DMS153 (cell line): Measurements from ENCODE around the gene GBX2.
A peak's percentile ranks its signal among the peaks of the same experiment; 100 is the strongest.

ENCODE experiments used
- DNase-seq: peaks from one replicate; lab custom pipeline; 2025; lab: John Stamatoyannopoulos, UW

GBX2 gene

DNA sequence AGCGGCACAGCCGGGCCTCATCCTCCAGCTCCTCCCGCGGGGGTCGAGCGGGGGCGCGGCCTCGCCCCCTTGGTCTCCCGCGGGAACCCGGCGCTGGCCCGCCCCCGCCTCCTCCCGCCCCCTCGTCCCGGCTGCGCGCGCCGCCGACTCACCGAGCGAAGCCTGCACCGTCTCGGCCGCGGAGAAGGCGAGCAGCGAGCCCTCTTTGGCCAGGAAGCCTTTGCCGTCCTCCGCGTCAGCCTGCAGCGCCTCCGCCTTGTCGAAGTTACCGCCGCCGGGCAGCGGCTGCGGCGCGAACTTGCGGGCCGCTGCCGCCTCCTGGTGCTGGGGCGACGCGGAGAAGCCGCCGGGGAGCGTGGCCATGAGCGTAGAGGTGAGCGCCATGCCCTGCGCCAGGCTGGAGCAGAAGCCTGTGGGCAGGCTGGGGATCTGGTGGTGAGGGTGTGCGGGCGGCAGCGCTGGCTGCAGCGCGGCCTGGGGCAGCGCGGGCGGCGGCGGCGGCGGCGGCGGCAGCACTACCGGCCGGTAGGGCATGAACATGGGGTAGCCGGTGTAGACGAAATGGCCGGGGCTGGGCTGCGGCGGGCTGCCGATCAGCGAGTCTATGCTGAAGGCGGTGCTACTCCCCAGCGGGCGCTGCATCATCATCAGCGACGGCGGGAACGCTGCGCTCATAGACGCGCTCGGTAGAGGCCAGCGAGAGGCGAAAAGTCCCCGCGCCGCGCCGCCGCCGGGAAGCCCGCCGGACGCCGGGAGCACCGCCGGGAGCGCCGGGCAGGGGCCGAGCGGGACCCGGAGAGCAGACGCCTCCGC, 683 bp downstream of the GBX2 start:
- DNase-seq, result peak; percentile 16

DNA sequence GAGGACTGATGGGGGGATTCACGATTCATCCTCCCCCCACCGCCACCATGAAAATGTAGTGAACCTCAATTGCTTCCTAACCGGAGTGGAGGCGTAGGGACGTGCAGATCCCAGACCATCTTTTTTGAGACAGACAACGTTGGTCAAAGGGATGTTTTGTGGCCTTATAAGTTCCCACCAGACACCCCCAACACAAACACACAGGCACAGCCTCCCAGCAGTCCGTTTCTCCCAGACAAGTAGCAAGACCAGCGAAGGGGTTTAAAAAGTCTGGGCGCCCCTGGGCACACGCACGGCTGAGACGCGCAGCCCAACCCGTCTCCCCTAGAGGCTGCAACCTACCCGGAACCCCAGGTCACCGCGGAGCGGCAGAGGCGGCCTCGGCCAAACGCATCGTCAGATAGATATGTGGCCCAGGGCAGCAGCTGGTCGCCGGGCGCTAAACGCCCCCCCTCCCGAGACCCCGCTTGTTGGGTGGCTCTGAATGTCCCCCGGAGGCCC, 1.3 kb downstream of the GBX2 start:
- DNase-seq, result no peak

DNA sequence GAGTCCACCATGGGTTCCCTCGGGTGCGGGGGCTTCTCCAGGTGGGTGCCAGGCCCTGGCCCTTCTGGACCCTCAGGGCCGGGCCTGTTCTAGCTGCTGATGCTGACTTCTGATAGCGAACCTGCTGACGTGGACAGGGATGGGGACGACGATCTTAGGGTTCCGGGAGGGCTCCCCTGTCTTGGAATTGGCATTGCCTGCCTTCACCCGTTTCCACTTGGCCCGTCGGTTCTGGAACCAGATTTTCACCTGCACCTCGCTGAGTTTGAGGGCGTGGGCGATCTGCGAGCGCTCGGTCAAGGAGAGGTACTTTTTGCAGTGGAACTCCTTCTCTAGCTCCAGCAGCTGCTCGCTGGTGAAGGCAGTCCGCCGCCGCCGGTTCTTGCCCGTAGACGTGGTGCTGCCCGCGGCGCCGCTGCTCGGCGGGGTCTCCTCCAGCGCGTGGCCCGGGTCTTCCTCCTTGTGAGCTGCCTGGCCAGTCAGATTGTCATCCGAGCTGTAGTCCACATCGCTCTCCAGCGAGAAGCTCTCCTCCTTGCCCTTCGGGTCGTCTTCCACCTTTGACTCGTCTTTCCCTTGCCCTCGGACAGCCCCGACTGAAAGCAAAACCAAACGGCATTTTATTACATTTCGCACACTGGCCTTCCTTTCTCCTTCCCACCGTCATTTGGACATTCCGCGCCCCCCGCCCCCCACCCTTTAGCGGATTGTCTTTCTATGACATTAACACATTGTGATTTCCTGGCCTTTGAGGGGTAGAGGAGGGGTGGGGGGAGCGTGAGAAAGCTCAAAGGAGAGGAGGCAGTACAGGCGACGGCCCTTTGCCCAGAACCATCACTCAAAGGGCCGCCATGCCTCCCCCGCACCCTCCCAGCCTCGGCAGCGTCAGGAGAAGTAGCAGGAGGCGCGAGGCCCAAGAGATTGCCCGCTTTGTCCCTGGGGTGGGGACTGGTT, 2.1 kb downstream of the GBX2 start:
- DNase-seq, result no peak

DNA sequence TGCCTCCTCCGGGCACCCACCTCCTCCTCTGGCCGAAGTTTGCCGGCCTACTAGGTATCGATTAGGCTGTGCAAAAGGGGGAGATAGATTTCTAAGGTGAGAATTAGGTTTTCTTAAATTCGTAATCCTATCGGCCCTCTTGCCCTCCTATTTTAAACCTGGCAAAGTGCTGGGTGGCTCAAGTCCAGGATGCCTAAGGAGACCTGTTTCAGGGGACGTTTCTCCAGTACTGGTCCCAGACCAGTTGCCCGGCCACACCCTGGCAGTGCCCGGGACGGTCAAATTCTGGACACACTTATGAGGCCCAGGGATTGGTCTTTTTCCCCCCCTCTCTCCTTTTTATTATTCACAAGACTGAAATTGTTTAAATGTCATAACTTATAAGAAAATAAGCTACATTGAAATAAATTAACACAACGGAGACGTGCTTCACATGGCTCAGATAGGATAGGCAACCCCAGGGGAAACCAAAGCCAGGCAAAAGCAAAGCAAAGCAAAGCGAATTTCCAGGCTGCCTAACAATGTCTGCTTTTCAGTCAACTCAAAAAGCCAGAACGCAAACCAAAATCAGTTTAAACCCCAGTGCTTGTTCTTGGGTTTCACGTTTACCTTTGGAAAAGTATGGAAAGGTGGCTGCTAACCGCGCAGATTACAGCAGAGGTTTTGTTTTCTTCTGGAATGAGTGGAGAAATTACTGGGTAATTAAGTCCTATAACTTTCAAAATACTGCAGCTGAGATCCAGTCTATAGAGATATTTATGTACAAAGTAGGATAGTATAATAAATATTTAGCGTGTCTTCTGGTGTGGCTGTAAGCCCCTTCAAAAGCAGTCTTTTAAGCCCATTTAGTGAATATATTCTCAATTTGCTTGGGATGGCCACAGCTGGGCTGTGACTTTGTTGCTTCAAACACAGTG, 3.0 kb downstream of the GBX2 start:
- DNase-seq, result no peak

DNA sequence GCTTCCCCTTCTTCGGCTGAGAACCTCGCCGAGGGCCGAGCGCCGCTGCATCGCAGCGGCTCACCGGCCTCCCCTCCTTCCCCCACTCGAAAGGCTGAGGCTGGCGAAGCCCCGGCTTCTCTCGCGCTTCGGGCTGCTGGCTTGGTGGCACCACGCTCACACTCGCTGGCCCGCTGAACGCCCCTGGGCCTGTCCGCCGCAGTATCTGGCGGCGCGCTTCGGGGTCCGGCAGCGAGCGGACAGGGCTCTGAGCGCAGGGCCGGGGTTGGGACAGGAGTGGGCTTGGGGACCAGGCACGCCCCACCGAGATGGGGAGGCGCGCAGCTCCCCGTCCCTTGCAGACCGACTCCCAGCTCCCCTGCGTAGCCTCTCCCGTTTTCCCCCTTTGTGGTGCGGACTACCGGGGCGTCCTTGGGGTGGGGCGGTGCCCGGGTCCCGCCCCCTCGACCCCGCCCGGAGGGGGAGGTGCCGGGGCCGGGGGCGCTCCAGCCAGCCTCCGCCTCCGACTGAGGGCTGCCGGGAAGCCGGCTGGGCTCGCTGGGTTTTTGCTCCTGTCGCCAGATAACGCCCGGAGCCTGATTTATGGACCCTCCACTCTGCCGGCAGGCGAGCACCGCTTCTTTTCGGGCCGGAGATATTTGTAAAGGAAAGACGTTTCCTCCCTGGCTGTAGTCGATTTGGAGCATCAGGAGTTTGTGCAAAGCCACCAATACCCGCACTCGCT, 3.8 kb downstream of the GBX2 start:
- DNase-seq, result no peak

DNA sequence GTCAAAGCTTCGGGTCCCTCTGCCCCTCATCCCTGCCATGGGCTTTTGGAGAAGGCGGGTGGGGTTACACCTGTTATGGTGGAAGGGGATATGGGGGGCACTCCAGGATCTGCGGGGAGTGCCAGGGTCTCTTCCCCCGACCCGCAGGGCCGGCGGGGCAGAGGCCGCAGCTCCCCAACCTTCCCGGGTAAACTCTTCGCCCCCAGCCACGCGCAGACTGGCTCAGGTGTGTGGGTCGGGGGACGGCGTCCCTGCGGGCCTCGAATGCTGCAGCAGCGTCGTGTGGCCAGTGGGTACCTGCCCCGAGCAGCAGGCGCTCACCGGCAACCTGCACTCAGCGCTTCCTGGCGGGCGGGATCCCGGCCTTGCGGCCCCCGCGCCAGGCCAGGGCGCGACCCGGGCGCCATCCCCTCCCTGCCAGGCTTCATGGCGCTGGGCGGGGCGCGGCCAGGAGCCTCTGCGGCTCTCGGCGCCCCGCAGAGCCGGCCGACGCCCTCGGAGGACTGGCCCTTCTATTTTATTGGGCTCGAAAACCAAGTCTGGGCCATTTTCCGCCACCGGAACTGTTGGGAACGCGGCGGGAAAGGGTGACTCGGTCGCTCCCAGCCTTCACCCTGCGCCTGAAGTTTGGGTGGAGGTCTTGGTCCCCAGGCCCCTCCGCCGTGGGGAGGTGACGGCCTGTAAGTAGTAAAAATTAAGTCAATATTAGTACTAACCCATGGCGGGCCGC, 4.5 kb downstream of the GBX2 start:
- no peak for DNase-seq

DNA sequence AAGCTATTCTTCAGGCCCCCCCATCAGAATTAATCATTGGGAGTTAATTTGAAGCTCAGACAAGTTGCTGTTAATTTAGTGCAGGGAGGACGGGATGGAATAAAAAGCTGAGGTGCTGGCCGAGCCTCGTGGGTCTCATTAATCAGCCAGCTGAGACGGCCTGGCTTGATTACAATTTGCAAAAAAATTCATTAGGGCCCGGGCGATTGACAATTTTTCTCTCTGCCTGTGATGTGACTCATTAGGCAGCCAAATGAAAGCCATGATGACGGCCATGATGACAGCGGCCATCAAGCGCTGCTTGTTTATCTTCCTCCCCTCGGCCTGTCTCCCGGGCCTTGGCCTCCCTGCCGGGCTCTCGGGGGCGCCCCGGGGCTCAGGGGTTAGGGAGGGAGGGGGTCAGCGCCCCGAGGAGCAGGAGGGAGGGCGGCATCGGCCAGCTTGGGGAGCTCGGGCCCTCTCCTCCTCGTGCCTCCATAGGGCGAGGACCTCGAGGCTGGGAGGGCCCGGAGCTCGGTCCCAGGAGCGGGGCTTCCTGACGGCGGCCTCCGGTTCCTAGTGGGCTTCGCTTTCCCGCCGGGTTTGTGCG, 5.2 kb downstream of the GBX2 start:
- DNase-seq, result no peak

DNA sequence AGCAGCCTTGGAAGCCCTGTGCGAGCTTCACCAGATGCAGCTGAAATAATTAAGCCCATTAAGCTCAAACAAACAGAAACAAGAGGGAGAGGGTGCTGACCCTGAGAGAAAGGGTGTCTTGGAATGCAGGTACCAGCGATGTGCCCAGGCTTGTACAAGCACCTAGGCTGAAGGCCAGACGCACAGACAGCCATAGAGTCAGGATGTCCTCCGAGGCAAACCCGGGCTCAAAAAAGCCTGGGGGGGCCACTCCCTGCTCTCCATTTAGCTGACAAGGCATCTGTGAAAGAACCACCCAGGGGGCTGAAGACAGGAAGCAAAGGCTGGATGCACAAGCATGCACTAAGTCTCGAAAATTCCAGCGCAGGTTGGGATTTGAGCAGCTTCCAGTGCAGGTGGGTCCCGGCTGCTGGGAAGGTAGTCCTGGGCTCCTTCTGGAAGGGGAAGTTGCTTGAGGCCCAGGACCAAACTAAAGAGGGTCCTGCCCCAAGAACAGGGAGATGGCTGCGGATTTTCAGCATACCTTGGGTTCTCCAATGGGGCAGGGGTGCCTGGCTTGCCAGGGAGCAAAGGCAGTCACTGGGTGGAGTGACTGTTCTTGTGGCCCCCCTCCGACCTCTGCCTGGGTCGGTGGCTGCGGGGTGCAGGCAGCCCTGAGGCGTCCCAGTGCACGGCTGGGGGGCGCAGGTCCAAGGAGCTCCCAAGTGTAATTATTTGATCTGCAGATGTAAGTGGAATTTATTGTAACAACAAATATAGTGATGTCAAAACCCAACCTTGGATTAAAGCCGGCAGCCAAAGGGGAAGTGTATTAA, 5.9 kb downstream of the GBX2 start:
- no peak for DNase-seq

DNA sequence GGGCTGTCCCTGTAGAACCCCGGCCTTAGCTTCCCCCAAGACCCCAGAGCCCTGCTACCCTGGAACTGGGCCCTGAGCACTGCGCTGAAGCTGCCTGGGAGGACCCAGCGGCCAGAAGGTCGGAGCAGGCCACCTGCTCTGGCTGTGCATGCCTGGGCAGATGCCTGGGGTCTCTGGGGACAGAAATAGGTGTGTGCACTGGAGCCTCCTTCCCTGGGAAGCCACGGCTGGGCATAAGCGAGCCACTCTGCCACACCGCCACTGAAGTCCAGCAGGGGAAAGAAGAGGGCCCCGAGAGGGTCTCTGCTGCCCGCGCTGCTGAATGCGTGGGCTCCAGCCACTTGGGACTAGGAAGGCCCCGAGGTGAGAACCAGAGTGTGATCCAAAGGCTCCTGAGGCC, 6.7 kb downstream of the GBX2 start:
- DNase-seq, result no peak

DNA sequence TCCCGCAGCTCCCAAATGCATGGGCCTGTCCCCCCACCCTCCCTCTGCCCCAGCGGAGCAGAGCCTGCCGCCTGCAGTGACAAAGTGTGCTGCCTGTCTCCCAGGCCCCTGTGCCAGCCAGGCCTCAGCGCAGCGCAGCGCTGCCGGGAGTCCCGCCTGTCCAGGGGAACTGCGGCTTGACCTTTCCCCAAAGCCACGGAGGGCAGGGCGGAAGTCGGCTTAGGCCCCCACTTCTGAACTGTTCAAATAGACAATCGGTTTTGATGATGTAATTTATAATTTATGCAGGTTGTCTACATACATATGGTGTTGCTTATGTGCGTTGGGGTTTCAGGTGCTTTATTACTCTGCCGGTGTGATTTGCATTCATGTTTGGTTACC, 7.1 kb downstream of the GBX2 start:
- no peak for DNase-seq

DNA sequence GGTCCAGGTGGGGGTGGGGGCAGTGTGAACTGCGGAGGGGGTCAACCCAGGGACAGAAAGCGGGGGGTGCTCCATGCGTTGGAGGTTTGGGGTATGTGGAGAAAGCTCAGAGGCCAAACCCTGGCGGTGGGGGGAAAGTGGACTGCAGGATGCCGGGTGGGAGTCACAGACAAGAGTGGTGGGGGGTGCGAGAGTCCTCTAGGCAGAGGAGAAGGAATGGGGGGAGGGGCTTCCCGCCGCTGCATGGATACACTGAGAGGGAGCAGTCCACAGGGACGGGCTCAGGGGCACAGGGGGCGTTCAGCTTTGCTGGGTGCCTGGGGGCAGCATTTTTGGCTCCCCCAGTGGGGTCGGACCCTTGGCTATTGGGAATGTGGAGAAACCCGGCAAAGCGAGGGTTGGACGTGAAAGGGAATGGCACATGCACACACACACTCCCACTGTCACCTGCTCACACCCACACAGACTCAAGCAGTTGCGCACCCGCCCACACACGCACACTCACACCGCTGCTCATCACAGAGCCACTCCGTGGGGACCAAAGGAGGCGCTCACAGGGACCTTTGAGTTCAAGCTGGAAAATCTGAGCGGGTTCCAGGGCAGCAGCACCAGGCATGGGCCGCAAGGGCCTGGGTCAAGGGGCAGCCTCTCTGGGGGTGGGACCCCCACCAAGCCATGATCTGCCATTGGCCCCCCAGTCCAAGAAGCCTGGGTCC, 7.7 kb downstream of the GBX2 start:
- DNase-seq, result no peak

DNA sequence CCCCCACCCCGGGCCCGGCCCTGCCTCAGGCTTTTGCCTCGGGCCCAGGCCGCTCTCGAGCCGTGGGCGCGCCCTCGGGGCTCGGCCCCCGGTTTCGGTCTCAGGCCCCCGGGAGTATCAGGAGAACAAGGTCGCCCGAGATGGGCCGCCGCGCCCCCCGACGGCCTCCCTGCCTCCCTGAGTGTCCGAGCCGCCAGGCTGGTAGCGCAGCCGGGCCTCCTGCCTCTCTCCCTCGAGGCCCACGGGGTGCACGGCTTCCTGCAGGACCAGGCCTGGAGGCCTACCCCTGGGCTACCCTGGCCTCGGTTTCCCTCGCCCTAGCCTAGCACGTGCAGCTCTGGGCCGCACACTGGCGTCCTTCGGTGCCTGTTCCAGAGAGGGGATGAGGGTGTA, 8.4 kb downstream of the GBX2 start:
- no peak for DNase-seq

DNA sequence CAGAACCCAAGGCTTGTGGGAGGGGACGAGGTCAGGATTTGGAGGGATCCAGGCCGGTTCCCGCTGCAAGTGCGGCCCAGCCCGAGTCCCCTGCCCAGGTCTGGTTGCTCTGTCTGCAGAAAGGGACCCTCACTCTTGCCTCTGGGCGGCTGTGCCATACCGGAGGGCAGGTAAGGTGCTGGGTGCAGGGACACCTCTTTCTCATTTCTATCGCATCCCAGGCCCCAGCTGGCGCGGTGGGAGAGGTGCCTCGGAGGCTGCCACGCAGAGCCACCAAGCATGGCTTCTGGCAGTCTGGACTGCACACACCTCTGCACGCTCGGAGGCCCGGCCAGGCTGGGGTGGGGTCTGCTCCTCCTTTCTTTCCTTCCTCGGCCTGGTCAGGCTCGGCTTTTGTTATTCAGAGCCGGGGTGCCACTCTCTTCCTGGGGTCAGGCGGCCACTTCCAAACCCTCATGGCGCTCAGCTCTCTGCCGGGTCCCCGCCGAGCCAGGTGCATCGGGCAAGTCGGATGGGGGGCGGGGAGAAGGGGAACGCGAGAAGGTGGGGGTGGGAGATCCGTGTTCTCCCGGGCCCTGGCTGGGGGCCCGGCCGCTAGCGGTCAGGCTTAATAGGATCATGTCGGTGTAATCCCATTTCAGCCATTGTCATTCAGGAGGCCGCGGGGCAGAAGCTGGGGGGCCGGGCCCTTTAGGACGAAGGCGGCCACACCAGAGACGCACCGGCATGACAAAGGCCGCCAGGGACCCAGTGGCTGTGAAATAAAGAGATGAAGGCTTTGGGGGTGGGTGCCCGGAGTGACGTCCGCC, 9.0 kb downstream of the GBX2 start:
- DNase-seq, result no peak

DNA sequence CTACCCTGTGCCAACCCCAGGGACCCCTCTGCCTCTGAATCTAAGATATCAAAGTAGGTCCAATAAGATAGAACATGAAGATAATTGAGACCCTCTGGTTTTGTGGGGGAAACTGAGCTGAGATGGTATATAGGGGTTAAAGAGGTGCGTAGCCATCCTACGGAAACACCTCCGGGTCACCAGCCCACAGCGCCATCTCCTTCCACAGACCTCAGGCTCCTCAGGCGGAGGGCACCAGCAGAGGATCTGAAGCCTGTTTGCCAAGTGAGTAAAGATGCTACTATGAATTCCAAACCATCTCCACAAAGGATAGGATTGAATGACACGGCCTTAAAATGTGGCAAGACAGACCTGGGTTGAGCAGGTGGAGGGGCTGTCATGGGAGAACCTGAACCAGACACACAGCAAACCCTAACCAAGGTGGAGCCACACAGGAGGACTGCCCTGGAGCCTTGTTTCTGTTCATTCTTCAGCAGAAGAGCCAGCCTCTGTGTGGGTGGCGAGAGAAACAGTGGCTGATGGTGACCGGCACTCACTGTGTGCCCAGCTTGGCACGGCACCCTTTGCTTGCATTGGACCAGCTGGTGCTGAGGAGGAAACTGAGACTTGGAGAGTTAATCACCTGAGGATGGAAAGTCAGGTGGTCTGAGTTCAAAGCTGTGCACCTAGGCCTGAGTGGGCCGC, 10.2 kb downstream of the GBX2 start:
- no peak for DNase-seq

DNA sequence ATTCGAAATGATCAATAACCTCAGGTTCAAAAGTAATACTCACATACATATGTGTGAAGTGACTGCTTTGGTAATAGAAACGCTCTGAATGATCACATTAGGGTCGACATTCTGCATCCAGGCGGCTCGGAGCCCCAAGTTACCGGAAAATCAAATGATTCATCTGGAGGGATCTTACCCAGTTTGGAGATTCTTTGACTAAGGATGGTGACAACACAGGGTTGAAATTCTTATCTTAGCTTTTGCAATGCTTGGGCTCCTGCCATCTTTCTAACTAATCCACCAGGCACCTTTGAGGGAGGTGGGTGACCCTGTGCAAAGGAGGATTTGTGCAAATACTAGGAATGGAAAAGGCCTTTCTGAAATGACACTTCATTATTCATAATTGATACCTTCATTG, 10.8 kb downstream of the GBX2 start:
- no peak for DNase-seq

DNA sequence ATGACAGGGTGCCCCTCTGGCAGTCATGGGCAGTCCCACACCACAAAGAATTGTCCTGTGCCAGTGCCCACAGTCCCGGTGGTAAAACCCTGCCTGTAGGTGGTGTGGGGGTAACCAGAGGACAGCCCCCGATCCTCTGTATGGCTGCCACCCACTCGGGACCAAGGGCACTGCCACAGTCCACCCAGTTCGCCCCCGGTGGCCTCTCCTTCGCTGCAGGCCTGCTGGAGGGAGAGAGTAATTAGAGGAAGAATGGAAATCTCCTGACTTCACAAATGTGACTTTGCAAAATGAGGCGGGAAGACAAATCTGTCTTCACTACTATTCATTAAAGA, 11.4 kb downstream of the GBX2 start:
- DNase-seq, result no peak

DNA sequence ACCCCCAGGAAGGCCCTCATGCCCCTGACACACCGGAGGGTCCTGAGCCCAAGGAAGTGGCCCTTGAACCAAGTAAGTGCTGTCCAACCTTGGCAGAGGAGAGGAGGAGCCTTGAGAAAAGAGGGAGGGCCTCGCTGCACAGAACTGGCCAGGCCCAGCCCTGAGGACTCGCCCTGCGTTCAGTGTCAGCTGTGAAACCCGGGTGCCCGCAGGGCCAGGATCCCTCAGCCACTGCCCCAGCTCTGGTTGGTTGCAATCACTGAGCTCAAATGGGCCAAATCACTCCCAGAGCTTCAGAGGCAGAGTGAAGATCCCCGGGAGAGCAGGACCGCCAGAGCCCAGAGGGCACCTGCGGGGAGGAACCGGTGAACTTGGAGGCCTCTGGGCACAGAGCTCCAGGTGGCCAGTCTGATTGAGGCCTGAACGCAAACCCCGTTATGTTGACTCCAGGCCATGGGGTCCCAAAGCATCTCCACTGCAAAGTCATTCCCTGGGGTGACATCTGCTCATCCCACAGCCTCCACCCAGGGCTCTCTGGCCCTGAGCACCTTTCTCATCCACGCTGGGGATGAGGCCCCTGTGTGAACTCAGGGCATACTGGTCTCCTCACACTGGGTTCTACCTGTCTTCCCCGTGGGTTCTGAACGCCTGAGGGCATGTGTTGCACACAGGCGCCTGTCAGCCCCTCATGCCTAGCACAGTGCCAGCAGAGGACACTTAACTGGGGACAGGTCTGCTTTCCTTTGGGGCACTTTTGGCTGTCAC, 11.9 kb downstream of the GBX2 start:
- DNase-seq, result no peak
